Tracheal epithelial cell (primary cell): ENCODE results near the gene NFU1. TPM values are rescaled to one million over a fixed set of nuclear protein-coding genes. Genes with fewer than 3 reads are reported as not detected.

Experiments
- total RNA-seq: library from RNA; depleted of rRNA; stranded (reverse); fragments of >200 nt; gene quantifications from 2 replicates; pipeline ENCODE4 v1.2.1, GENCODE V29; 2014

NFU1 gene
- total RNA-seq: 27.9 and 29.4 TPM in 2 replicates

DNA sequence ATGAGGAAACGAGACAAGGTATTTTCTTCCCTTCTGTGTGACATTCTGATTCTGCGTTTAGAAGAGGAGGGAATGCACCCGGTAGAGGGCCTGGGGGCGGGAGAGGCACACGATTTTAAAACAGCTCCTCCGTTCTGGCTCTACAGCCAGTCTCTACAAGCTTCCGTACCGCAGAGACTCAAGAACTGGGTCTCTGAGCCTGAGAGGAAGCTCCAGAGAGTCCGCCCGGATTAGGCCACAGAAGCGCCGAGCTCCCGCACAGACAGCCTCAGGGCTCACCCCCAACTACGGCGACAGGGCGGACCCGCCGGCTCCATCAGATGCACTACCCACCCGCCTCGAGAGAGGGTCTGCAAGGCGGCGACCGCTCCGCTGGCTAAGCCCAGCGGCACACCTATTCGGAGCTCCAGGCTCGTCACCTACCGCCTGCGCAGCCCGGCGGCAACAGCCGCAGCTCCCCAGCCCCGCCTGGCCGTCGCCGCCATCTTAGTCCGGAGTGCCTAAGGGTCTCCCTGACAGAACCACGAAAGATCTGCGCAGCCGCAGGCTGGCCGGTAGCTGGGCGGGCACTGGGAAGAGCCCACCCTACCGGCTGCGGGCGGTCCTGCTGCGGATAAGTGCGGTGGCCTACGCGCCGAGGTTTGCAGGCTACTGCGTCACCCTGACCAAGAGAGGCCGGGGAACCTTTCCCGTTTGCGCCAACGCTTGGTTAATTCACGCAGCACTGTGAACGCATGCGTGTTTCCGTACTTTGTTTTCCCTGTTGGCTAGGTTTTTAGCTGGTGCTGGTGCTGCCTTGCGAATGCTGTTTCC lies at the start of gene NFU1:
NFU1 (minus strand) TSS at position 498 of the 813 bp plus-strand sequence; CDS start at position 485, 13 bp downstream.

GRCh38 chr2:69386789-69387734 lies 50.2 kb downstream of the NFU1 start, which contains the start of gene GFPT1:
Gene GFPT1 (minus strand): TSS chr2:69387227. CDS start chr2:69387071, 156 bp downstream.

Other genes starting within 250 kb of the NFU1 start
- gene GFPT1, start 50.2 kb downstream of the NFU1 start, total RNA-seq: 62.4 and 83.1 TPM in 2 replicates
- 16.1 and 16.6 TPM in 2 replicates for gene AAK1, start 206.3 kb upstream of the NFU1 start, total RNA-seq